ENCODE data around the gene TUB.

Gene TUB

DNA sequence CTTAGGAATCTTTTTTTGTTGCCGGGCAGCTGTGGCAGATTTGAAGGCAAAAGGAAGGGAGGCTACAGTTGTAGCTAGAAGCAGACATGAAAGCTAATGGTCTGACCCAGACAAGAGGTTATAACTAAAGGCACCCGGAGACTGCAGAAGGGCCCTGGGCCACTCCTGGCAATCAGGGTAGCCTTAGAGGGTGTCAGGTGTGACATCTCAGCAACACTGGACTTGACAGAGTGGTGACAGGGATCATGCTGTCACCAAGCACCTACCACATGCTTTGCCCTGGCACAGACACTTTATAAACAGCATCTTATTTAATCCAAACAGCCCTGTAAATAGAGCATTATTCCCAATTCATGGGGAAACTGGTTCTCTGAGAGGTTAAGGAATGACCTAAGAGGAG is 25.7 kb downstream of the TUB start:
- DNase-seq (ENCODE audit: low read depth in 2 of 2, low spot score in 1 of 2) = no peak

DNA sequence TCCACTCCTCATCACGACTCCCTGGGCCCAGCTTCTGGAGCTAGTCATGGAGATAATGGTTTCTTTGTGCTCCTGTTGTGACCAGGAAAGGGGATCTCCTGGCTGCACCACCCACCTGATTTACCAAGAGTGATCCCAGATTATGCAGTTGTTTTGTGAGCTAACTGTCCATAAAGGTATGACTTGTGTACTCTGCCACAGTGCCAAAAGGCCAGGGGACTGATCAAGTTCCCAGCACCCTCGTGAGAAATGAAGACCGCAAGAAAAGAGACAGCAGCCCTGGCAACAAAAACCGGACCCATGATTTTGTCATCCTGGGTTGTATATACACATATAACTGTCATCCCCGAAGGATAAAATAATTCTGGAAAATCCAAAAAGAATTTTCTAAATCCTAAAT is 26.6 kb downstream of the TUB start:
- no peak for DNase-seq (ENCODE audit: low read depth in 2 of 2, low spot score in 1 of 2)

DNA sequence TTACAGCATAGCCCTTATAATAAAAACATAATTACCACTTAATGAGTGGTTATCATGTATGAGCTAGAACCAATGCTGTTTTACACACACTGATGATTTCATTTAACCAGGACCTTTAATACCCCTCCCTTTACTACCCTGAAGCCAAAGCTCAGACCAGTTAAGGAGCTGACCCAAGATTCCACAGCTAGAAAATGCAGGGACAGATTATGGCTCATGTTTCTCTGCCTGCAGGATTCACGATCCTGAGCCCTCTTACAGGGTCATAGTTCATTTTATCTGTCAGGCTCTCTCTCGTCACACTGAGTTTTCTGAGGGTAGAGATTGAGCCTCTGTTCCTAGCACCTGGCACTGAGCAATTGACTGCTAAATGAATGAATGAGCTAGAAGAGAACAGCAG is 27.4 kb downstream of the TUB start:
- DNase-seq (ENCODE audit: low read depth in 2 of 2, low spot score in 1 of 2) = no peak

DNA sequence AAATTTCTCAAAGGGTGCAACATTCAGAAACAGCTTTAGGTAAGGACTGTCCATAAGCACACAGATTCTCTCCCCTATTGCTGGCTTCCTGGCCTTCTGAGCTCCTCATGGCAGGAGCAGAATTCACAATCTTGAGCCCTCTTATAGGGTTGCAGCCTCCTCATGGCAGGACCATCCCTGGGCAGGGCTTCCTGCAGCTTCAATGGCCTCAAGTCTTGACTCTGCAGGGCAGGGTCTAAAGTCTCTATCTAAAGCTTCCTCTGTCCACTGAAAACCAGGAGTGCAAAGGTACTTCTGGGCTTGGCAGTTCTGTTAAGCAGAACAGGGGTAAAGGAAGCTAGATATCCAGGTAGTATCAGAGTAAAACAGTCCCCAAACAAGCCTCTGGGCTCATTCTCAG is 28.7 kb downstream of the TUB start:
- DNase-seq (ENCODE audit: low read depth in 2 of 2, low spot score in 1 of 2) = no peak

DNA sequence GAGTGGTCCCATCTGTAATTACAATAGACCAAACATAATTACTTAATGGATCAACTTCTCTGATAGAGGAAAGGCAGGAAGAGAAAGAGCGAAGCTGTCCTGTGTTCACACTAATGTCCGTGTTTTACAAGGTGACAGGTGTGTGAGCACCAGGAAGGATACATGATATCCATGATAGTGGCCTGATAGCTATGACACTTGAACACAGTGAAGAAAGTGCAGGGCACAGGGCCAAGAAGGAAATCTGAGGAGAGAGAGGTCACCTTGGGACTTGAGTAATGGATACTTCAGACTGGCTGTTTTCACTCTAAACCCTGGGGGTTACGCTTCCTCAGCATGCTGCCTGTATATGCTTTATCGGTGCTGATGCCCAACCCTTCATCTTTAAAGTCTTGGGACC is 29.4 kb downstream of the TUB start:
- no peak for DNase-seq (ENCODE audit: low read depth in 2 of 2, low spot score in 1 of 2)

DNA sequence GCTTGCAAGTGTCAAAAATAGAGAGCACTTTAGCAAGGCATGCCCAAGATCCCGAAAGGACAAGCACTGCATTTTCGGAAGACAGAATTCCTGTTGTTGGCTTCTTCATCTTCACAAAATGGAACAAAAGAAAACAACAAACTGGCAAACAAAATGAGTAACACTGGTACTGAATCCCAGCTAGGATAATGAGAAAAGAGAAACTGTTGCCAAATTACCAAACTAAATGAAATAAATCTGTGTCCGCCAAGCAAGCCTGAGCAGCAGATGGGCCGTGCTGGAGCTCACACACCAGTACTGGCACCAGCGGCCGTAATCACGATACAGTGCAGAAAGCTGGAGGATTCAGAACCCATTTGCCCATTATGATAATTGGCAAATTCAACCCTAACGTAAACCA is 30.6 kb downstream of the TUB start:
- DNase-seq (ENCODE audit: low read depth in 2 of 2, low spot score in 1 of 2) = no peak

DNA sequence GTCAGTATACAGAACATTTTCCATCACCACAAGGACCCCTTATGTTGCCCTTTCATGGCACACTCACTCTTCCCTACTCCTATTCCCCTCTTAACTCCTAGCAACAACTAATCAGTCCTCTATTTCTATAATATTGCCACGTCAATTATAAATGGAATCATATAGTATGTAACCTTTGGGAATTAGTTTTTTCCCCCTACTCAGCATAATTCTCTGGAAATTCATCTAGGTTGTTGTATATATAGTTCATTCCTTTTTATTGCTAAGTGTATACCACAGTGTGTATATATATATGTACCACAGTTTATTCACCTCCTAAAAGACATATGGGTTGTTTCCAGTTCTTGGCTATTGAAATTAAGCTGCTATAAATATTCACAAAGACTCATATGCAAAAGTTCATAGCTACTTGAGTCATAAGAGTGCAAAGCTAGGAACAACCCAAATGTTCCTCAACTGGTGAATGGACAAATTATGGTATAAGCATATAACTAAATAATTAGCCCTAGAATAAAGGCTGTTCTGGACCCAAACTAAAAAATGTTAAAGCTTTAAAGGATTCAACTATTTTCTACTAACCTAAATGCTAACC is 41.3 kb downstream of the TUB start:
- DNase-seq (ENCODE audit: low read depth in 2 of 2, low spot score in 1 of 2) = no peak

DNA sequence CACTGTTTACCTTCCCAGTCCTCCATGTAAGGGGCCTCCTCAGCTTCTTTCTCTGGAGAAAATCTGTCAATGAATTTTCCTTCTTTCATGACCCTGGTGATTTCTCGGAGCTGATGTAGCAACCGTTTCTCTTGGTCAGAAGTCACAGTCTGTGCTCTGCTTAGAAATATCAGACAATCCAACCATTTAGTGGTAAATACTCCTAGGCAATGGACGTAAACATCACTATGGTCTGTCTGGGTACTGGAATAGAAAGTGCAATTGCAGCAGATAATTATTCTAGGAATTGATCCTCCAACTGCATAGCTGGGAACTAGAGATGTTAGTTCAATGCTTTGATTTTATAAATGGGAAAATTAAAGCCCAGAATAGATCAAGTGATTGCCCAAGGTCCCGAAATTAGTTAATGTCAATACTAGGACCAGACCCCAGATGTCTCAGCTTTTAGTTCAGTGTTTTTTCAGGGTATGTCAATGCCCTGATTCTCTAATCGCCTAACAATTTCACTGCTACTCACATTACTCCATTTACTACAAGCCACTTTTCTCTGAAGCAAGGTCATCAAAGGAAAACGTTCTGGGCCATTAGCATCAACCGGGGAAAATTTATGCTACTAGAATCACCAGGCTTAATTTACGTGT is 45.8 kb downstream of the TUB start:
- no peak for DNase-seq (ENCODE audit: low read depth in 2 of 2, low spot score in 1 of 2)

DNA sequence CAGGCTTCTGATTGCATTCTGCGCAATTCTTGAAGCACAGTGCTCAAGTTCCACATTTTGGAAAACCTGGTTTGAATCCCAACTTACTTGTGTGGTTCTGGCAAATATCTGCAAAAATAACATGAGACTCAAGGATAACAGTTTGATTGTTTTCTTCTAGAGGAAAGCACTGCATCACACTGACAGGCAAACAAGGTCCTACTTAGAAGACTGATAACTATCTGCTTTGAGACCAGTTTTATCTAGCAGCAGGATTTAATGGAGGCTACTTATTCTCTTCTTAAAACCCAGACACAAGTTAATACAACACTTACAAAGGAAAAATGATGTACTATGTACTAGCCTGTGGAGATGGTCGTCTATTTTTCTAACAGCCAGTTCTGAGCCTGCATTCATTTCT is 46.4 kb downstream of the TUB start:
- DNase-seq (ENCODE audit: low read depth in 2 of 2, low spot score in 1 of 2) = no peak

DNA sequence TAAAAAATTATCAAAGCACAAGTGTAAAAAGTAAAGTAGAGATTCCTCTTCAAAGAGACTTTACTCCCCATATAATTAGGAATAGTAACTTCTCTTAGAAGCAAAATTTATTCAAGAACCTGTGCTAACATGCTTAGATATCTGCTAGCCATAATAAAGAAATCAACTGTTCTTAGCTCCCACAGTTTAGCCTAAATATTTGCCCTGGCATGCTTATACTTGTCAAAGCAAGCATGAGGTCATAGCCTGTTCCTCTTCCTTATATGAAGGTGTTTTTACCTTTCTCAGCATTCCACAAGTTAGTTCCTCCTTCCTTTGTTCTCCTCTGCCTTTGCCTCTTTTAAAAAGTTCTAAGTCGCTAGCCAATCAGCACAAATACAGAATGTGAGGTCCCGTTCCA is 57.5 kb downstream of the TUB start:
- no peak for DNase-seq (ENCODE audit: low read depth in 2 of 2, low spot score in 1 of 2)

DNA sequence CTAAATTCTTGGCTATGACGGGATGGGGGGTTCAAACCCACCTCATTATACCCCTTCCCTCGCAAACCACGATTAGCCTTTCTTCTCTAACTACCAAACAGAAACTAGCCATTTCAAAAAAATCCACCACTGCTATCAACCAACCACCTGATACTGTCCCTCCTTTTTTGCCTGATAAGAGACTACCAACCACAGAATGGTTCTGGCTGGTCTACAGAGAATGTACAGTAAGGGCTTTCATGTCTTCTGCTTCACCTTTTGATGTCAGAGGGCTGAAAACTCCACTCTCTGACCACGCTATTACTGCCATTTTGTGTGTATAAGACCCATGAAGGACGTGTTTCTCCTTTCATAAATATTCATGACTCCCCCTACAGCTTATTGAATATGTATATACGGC is 68.7 kb downstream of the TUB start:
- no peak for DNase-seq (ENCODE audit: low read depth in 2 of 2, low spot score in 1 of 2)

Data from stimulated activated CD8-positive, alpha-beta memory T cell treated with anti-CD3 and anti-CD28 coated beads, Interleukin-4, amount 100 ng/mL, for 1 hour (primary cell).